Right atrium auricular region (tissue), 2 donors: ENCODE measurements around the gene NSMCE1. TPM values are rescaled to one million over a fixed set of nuclear protein-coding genes. Genes with fewer than 3 reads are reported as not detected.
A peak's percentile ranks its signal among the peaks of the same experiment; 100 is the strongest.

Experiments used
- DNase-seq: peaks from one replicate; pipeline ENCODE4 v3.0.0-alpha.2; 2019; ENCODE audit warnings: low spot score
- H3K27ac ChIP-seq, 2 donors: fragments of 200-600 bp; sonication (generic); 1 replicate in 1 of 2; 2 replicates in 1 of 2; pipeline ENCODE4 v1.5.1; 2016 to 2019
- H3K27me3 ChIP-seq, 2 donors: fragments of 200-600 bp; sonication (generic); one replicate each; pipeline versions ENCODE4 v1.5.1 to v1.6.0; 2017 to 2019
- H3K36me3 ChIP-seq: fragments of 200-600 bp; sonication (generic); one replicate; pipeline ENCODE4 v1.5.1; 2016
- H3K4me1 ChIP-seq, 2 donors: fragments of 200-600 bp; sonication (generic); one replicate each; pipeline versions ENCODE4 v1.5.1 to v1.6.0; 2017 to 2019
- H3K4me3 ChIP-seq, 2 donors: fragments of 200-600 bp; sonication (generic); 1 replicate in 1 of 2; 2 replicates in 1 of 2; pipeline ENCODE4 v1.5.1; 2017 to 2019; ENCODE audit warnings: mild to moderate bottlenecking in 1 of 2, moderate library complexity in 1 of 2
- H3K9me3 ChIP-seq, 2 donors: fragments of 200-600 bp; sonication (generic); one replicate each; pipeline ENCODE4 v1.5.1; 2019
- total RNA-seq, 2 donors: library from RNA; depleted of rRNA; stranded (reverse); fragments of >200 nt; gene quantifications; one replicate each; pipeline ENCODE4 v1.1.0, GENCODE V29; 2016
- TF ChIP-seq, protein P1 (sequence below), 2 donors: fragments of 200-600 bp; sonication (generic); IDR thresholded peaks; one replicate each; pipeline ENCODE4 v1.5.1; 2019; ENCODE audit warnings: antibody characterized with exemption in 2 of 2

Gene NSMCE1
- total RNA-seq, 2 donors from 2014 or later = 24.0 to 35.8 TPM

DNA sequence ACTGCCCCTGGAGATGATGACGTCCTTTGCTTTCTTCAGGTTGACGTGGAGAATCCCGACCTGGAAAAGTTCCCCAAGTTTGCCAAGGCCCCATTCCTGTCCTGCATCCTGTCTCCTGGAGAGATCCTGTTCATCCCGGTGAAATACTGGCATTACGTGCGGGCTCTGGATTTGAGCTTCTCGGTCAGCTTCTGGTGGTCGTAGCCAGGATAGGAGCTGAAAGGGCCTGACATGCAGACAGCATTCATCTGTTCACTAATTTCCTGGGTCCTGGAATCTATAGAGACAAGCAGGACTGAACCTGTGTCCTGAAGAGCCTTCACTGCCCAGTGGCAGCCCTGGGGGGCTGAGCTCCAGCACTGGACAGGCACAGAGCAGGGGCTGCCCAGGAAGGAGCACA lies 48.0 kb downstream of the NSMCE1 start:
- no peak for DNase-seq
- Histone ChIP-seq H3K4me1 (peaks cover 0 to 20% of the 10 kb centered on the region in 2 donors), H3K27ac (no peak overlapping the region), H3K27me3 (no peaks in the 10 kb centered on the region), H3K36me3 (no peaks in the 10 kb centered on the region), H3K4me3 (no peak overlapping the region), H3K9me3 (no peaks in the 10 kb centered on the region)
- TF ChIP-seq, protein P1, sequence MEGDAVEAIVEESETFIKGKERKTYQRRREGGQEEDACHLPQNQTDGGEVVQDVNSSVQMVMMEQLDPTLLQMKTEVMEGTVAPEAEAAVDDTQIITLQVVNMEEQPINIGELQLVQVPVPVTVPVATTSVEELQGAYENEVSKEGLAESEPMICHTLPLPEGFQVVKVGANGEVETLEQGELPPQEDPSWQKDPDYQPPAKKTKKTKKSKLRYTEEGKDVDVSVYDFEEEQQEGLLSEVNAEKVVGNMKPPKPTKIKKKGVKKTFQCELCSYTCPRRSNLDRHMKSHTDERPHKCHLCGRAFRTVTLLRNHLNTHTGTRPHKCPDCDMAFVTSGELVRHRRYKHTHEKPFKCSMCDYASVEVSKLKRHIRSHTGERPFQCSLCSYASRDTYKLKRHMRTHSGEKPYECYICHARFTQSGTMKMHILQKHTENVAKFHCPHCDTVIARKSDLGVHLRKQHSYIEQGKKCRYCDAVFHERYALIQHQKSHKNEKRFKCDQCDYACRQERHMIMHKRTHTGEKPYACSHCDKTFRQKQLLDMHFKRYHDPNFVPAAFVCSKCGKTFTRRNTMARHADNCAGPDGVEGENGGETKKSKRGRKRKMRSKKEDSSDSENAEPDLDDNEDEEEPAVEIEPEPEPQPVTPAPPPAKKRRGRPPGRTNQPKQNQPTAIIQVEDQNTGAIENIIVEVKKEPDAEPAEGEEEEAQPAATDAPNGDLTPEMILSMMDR (IDR thresholded peaks at IDR 0.05) = no peak

DNA sequence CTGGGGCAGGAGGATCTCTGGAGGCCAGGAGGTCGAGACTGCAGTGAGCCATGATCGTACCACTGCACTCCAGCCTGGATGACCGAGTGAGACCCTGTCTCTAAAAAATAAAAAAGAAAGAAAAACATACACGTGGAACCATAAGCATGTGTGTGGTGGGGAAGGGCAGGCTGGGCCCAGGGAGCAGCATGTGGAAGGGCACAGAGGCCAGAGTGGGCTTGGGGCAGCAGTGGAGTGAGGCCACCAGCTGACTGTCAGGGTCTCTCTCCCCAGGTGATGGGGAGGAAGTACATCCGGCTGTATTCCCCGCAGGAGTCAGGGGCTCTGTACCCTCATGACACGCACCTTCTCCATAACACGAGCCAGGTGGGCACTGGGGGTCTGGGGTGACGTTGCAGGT lies 48.5 kb downstream of the NSMCE1 start:
- TF ChIP-seq, protein P1 (IDR thresholded peaks at IDR 0.05) = no peak
- Histone ChIP-seq H3K27me3 (no peaks in the 10 kb centered on the region), H3K4me3 (no peak overlapping the region), H3K4me1 (peaks cover 0 to 20% of the 10 kb centered on the region in 2 donors), H3K9me3 (no peaks in the 10 kb centered on the region), H3K27ac (no peak overlapping the region), H3K36me3 (no peaks in the 10 kb centered on the region)
- no peak for DNase-seq

GRCh38 chr16:27219161-27219560 lies 49.4 kb downstream of the NSMCE1 start:
- Histone ChIP-seq H3K4me3 (no peak overlapping the region), H3K27ac (no peak overlapping the region), H3K4me1 (peaks cover 0 to 20% of the 10 kb centered on the region in 2 donors), H3K27me3 (no peaks in the 10 kb centered on the region), H3K36me3 (no peaks in the 10 kb centered on the region), H3K9me3 (no peaks in the 10 kb centered on the region)
- TF ChIP-seq, protein P1 (IDR thresholded peaks at IDR 0.05) = no peak
- DNase-seq = no peak

DNA sequence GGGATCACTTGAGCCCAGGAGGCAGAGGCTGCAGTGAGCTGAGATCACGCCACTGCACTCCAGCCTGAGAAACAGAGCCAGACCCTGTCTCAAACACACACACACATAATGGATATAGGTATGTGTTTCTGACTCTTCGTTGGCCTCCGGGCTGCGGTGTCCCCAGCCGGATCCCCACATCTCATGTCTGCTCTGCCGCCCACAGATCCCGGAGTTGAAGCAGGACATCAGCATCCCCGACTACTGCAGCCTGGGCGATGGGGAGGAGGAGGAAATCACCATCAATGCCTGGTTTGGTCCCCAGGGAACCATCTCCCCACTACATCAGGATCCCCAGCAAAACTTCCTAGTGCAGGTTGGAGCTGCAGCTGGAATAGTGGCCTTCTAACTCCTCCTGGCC lies 49.8 kb downstream of the NSMCE1 start:
- no peak for DNase-seq
- peaks cover 0 to 20% of the 10 kb centered on the region in 2 donors for H3K4me1 ChIP-seq
- H3K9me3 ChIP-seq = no peaks in the 10 kb centered on the region
- H3K27ac ChIP-seq = no peak overlapping the region
- H3K4me3 ChIP-seq = no peak overlapping the region
- H3K36me3 ChIP-seq = no peaks in the 10 kb centered on the region
- TF ChIP-seq, protein P1 (IDR thresholded peaks at IDR 0.05) = no peak
- H3K27me3 ChIP-seq = no peaks in the 10 kb centered on the region

DNA sequence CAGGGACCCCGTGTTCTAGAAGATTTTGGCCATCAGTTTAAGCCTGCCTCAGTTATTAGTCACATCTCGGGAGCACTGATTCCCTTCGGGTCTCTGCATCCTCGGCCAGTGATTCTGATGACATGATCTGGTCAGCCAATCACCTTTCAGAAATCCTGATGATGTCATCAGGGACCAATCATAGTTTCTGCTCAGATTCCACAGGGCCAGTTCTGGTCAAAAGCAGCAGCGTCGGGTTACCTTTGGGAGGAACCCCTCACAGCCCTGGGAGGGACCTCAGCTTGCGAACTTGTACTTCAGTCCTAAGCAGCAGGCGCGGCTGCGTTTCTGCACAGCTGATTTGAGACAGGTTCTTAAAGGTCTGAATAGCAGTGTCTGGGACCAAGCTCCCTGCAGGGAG lies 51.3 kb downstream of the NSMCE1 start:
- no peaks in the 10 kb centered on the region for H3K27me3 ChIP-seq
- peak; percentile 78 for DNase-seq
- H3K9me3 ChIP-seq = no peaks in the 10 kb centered on the region
- peaks cover 0 to 9% of the 10 kb centered on the region in 2 donors for H3K4me1 ChIP-seq
- H3K27ac ChIP-seq = peak overlapping the region; percentile 22 to 27
- TF ChIP-seq, protein P1 (IDR thresholded peaks at IDR 0.05) = no peak
- no peak overlapping the region for H3K4me3 ChIP-seq
- H3K36me3 ChIP-seq = no peaks in the 10 kb centered on the region

DNA sequence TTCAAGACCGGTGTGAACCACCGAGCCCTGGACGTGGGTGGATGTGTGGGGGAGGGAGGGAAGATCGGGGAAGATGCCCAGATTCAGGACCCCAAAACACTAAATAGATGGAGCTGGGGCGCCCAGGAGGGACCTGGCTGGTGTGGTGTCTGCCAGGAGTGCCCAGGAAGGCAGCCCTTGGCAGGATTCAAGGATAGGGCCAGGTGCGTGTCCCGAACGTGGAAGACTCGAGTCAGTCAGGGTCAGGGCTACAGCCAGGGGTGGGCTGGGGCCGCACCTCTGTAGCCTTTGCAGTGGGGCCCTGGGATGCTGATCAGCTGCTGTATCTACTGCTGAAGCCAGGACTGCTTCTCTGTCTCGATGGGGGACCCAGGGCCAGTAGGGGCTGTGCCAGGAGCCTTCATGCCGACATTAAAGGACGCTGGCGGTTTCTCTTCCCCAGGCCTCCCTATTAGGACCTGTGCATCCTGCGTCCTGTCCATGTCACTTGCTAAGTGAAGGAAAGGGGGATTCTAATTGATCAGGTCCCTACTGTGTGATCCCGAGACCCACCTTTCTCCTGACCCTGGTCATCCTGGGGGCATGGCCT lies 52.2 kb downstream of the NSMCE1 start:
- no peak overlapping the region for H3K4me3 ChIP-seq
- H3K9me3 ChIP-seq = no peaks in the 10 kb centered on the region
- peaks cover 4% of the 10 kb centered on the region for H3K36me3 ChIP-seq
- TF ChIP-seq, protein P1 (IDR thresholded peaks at IDR 0.05) = no peak
- H3K27me3 ChIP-seq = no peaks in the 10 kb centered on the region
- H3K4me1 ChIP-seq = peaks cover 0 to under 1% of the 10 kb centered on the region in 2 donors
- no peak for DNase-seq
- H3K27ac ChIP-seq = peak overlapping the region; percentile 22 to 27
